H1 (cell line): ENCODE results near the gene LGALSL. TPM values are rescaled to one million over a fixed set of nuclear protein-coding genes. Genes with fewer than 3 reads are reported as not detected.

Experiments used
- CTCF ChIA-PET: fragments of 300-600 bp; sonication (Branson Sonifier 250); formaldehyde crosslinking; loops from one replicate; lab custom pipeline; 2021; ENCODE audit not compliant: partially characterized antibody; lab: Charles Lee
- POLR2A ChIA-PET: fragments of 300-600 bp; sonication (Branson Sonifier 250); formaldehyde crosslinking; loops from one replicate; lab custom pipeline; 2021; ENCODE audit warnings: inconsistent platforms; ENCODE audit not compliant: partially characterized antibody; lab: Charles Lee
- DNase-seq, 2 experiments: peaks; one replicate each; pipeline versions ENCODE4 v3.0.0 to v3.0.0-alpha.2; 2010 to 2022; ENCODE audit warnings: low spot score in 2 of 2, low read depth in 1 of 2, mixed read lengths in 1 of 2
- FAIRE-seq: peaks from 2 replicates; lab custom pipeline; 2011; peaks lifted over from hg19 to GRCh38; lab: Jason Lieb, UNC
- H2AFZ ChIP-seq: 2 replicates; pipeline ENCODE4 v1.8.1; 2012; ENCODE audit warnings: low read length, inconsistent platforms
- H2AK5ac ChIP-seq: 2 replicates; pipeline ENCODE4 v1.6.1; 2013; ENCODE audit warnings: low read depth, low read length
- H2BK120ac ChIP-seq: replicated peaks from 2 replicates; pipeline ENCODE3; 2013; ENCODE audit warnings: low read depth, low read length, inconsistent platforms
- H2BK12ac ChIP-seq: 2 replicates; pipeline ENCODE4 v1.6.1; 2013; ENCODE audit warnings: low read depth, low read length
- H2BK15ac ChIP-seq: 2 replicates; pipeline ENCODE4 v1.6.1; 2013; ENCODE audit warnings: low read length
- H2BK20ac ChIP-seq: 2 replicates; pipeline ENCODE4 v1.6.1; 2013; ENCODE audit warnings: low read length
- H2BK5ac ChIP-seq: 2 replicates; pipeline ENCODE4 v1.6.1; 2013; ENCODE audit warnings: low read depth, low read length
- H3K14ac ChIP-seq: 2 replicates; pipeline ENCODE4 v1.6.1; 2013; ENCODE audit warnings: inconsistent platforms; ENCODE audit not compliant: insufficient read length
- H3K18ac ChIP-seq: 2 replicates; pipeline ENCODE4 v1.6.1; 2013; ENCODE audit warnings: low read length; ENCODE audit errors: extremely low read depth
- H3K23ac ChIP-seq: 2 replicates; pipeline ENCODE4 v1.6.1; 2013; ENCODE audit warnings: inconsistent platforms; ENCODE audit not compliant: insufficient read length
- H3K23me2 ChIP-seq: 2 replicates; pipeline ENCODE4 v1.6.1; 2013; ENCODE audit warnings: low read depth, low read length
- H3K27ac ChIP-seq: 2 replicates; pipeline ENCODE4 v1.6.1; 2011; ENCODE audit warnings: low read depth, low read length, inconsistent platforms
- H3K27me3 ChIP-seq, 4 experiments: replicated peaks in 1 of 4; 1 replicate in 1 of 4; 2 replicates in 3 of 4; pipeline versions ENCODE4 v1.6.1 to v1.8.1; 2011 to 2013; ENCODE audit warnings: low read length in 3 of 4, mild to moderate bottlenecking in 3 of 4, inconsistent platforms in 2 of 4, mixed read lengths in 2 of 4, moderate library complexity in 1 of 4; ENCODE audit not compliant: control insufficient read depth in 3 of 4, insufficient read depth in 3 of 4; ENCODE audit errors: extremely low read depth in 1 of 4
- H3K36me3 ChIP-seq, 4 experiments: 2 replicates each; pipeline versions ENCODE4 v1.6.1 to v1.8.1; 2011 to 2013; ENCODE audit warnings: mild to moderate bottlenecking in 4 of 4, low read length in 3 of 4, moderate library complexity in 2 of 4, control low read depth in 1 of 4, inconsistent platforms in 1 of 4; ENCODE audit not compliant: insufficient read depth in 4 of 4, control insufficient read depth in 2 of 4
- H3K4ac ChIP-seq: replicated peaks from 2 replicates; pipeline ENCODE3; 2013; ENCODE audit warnings: low read length, low read depth, mixed read lengths, inconsistent platforms; ENCODE audit not compliant: insufficient read length
- H3K4me1 ChIP-seq, 4 experiments: replicated peaks in 1 of 4; 1 replicate in 1 of 4; 2 replicates in 3 of 4; pipeline versions ENCODE4 v1.6.1 to v1.8.1; 2011 to 2013; ENCODE audit warnings: low read length in 3 of 4, inconsistent platforms in 2 of 4, mixed read lengths in 1 of 4; ENCODE audit not compliant: insufficient read depth in 4 of 4, control insufficient read depth in 3 of 4
- H3K4me2 ChIP-seq, 2 experiments: 2 replicates each; pipeline versions ENCODE4 v1.6.1 to v1.8.1; 2011 to 2013; ENCODE audit warnings: low read depth in 2 of 2, low read length in 2 of 2, control low read depth in 1 of 2, inconsistent platforms in 1 of 2, mild to moderate bottlenecking in 1 of 2; ENCODE audit not compliant: insufficient read depth in 1 of 2
- H3K4me3 ChIP-seq, 4 experiments: fragments of 200-600, 300-600 bp in 1 of 4; sonication (generic), shearing (Covaris generic), sonication (Bioruptor Twin) in 1 of 4; 2 replicates each; pipeline versions ENCODE4 v1.5.1 to v1.8.1; 2011 to 2016; ENCODE audit warnings: low read length in 4 of 4, low read depth in 3 of 4, control low read depth in 2 of 4, inconsistent platforms in 2 of 4, mild to moderate bottlenecking in 2 of 4, mixed read lengths in 1 of 4, moderate library complexity in 1 of 4; ENCODE audit not compliant: insufficient read depth in 2 of 4; ENCODE audit errors: extremely low read depth in 1 of 4
- H3K56ac ChIP-seq: replicated peaks from 2 replicates; pipeline ENCODE3; 2013; ENCODE audit warnings: low read depth, mild to moderate bottlenecking, mixed read lengths, low read length, inconsistent platforms; ENCODE audit not compliant: insufficient read length
- H3K79me1 ChIP-seq: 2 replicates; pipeline ENCODE4 v1.6.1; 2013; ENCODE audit warnings: low read depth, low read length, control low read depth
- H3K79me2 ChIP-seq, 2 experiments: 2 replicates each; pipeline versions ENCODE4 v1.6.1 to v1.8.1; 2012 to 2013; ENCODE audit warnings: low read length in 2 of 2, mild to moderate bottlenecking in 2 of 2, inconsistent platforms in 1 of 2; ENCODE audit not compliant: insufficient read depth in 2 of 2, control insufficient read depth in 1 of 2
- H3K9ac ChIP-seq, 4 experiments: replicated peaks in 1 of 4; 1 replicate in 1 of 4; 2 replicates in 3 of 4; pipeline versions ENCODE4 v1.6.1 to v1.8.1; 2011 to 2013; ENCODE audit warnings: low read depth in 3 of 4, low read length in 3 of 4, control low read depth in 2 of 4, mild to moderate bottlenecking in 2 of 4, moderate library complexity in 2 of 4, inconsistent platforms in 1 of 4; ENCODE audit errors: extremely low read depth in 1 of 4
- H3K9me3 ChIP-seq, 2 experiments: 2 replicates each; pipeline versions ENCODE4 v1.6.1 to v1.8.1; 2012 to 2013; ENCODE audit warnings: mild to moderate bottlenecking in 2 of 2, moderate library complexity in 2 of 2, control low read depth in 1 of 2, inconsistent platforms in 1 of 2, low read depth in 1 of 2, low read length in 1 of 2, mixed read lengths in 1 of 2; ENCODE audit not compliant: insufficient read depth in 2 of 2
- H4K20me1 ChIP-seq, 2 experiments: replicated peaks in 1 of 2; 2 replicates each; pipeline versions ENCODE3 to v1.8.1; 2011 to 2013; ENCODE audit warnings: inconsistent platforms in 2 of 2, low read length in 2 of 2, mild to moderate bottlenecking in 1 of 2; ENCODE audit not compliant: insufficient read depth in 2 of 2, control insufficient read depth in 1 of 2
- H4K5ac ChIP-seq: 2 replicates; pipeline ENCODE4 v1.6.1; 2013; ENCODE audit warnings: low read length, low read depth, mixed read lengths, inconsistent platforms; ENCODE audit not compliant: insufficient read length
- H4K8ac ChIP-seq: 2 replicates; pipeline ENCODE4 v1.8.0; 2013; ENCODE audit warnings: mild to moderate bottlenecking, moderate library complexity, low read length, inconsistent platforms; ENCODE audit not compliant: insufficient read depth; ENCODE audit errors: extremely low read depth
- H4K91ac ChIP-seq: replicated peaks from 2 replicates; pipeline ENCODE3; 2013; ENCODE audit warnings: low read length, mixed read lengths, inconsistent platforms; ENCODE audit not compliant: insufficient read length
- BRCA1 ChIP-seq: IDR thresholded peaks from 2 replicates; pipeline ENCODE4 v1.6.1; 2012; ENCODE audit warnings: low read depth, low read length, improper control_type of control experiment
- CHD2 ChIP-seq: IDR thresholded peaks from 2 replicates; pipeline ENCODE4 v1.6.1; 2012; ENCODE audit warnings: low read length, improper control_type of control experiment
- EP300 ChIP-seq, 2 experiments: IDR thresholded peaks; 1 replicate in 1 of 2; 2 replicates in 1 of 2; pipeline ENCODE4 v1.6.1; 2011 to 2012; ENCODE audit warnings: low read depth in 2 of 2, low read length in 2 of 2, mild to moderate bottlenecking in 2 of 2, borderline replicate concordance in 1 of 2, inconsistent platforms in 1 of 2, moderate library complexity in 1 of 2
- FOSL1 ChIP-seq: IDR thresholded peaks from 2 replicates; pipeline ENCODE4 v1.6.1; 2011; ENCODE audit warnings: mild to moderate bottlenecking, low read depth, low read length, moderate library complexity; ENCODE audit not compliant: insufficient read depth
- NANOG ChIP-seq: IDR thresholded peaks from 2 replicates; pipeline ENCODE4 v1.6.1; 2011; ENCODE audit warnings: low read length, low read depth, mild to moderate bottlenecking, inconsistent platforms; ENCODE audit not compliant: insufficient read depth, poor library complexity, severe bottlenecking
- RXRA ChIP-seq: IDR thresholded peaks from 2 replicates; pipeline ENCODE4 v1.6.1; 2011; ENCODE audit warnings: low read depth, mild to moderate bottlenecking, low read length, moderate library complexity; ENCODE audit not compliant: insufficient read depth
- SAP30 ChIP-seq: fragments of 300-600 bp; sonication (generic); IDR thresholded peaks from 2 replicates; pipeline ENCODE4 v1.7.1; 2012; ENCODE audit warnings: low read length, moderate library complexity, mild to moderate bottlenecking, inconsistent platforms; ENCODE audit not compliant: insufficient read depth, insufficient replicate concordance
- SIN3A ChIP-seq, 2 experiments: IDR thresholded peaks in 1 of 2; conservative IDR thresholded peaks in 1 of 2; 2 replicates each; pipeline ENCODE4 v1.6.1; 2011 to 2012; ENCODE audit warnings: low read length in 2 of 2, improper control_type of control experiment in 1 of 2, low read depth in 1 of 2, mild to moderate bottlenecking in 1 of 2
- SIX5 ChIP-seq: IDR thresholded peaks from 2 replicates; pipeline ENCODE4 v1.6.1; 2011; ENCODE audit warnings: mild to moderate bottlenecking, low read depth, low read length
- SP2 ChIP-seq: IDR thresholded peaks from 2 replicates; pipeline ENCODE4 v1.6.1; 2012; ENCODE audit warnings: mild to moderate bottlenecking, low read length, inconsistent platforms
- SUZ12 ChIP-seq: fragments of 200-600 bp; sonication (generic); IDR thresholded peaks from 2 replicates; pipeline ENCODE4 v1.6.1; 2012; ENCODE audit warnings: mild to moderate bottlenecking, inconsistent platforms, low read length, moderate library complexity, mixed read lengths
- USF2 ChIP-seq: IDR thresholded peaks from 2 replicates; pipeline ENCODE4 v1.6.1; 2011; ENCODE audit warnings: low read length, improper control_type of control experiment
- WGBS, 2 experiments: shearing (Covaris generic) in 1 of 2; methylation state at CpG; one replicate each; pipeline versions ENCODE4 v1.1.6 to v1.1.7; 2013 to 2015; ENCODE audit warnings: low lambda C conversion rate in 2 of 2, mixed read lengths in 2 of 2, inconsistent platforms in 1 of 2, low coverage in 1 of 2, missing lambda C conversion rate in 1 of 2; ENCODE audit not compliant: insufficient replicate concordance in 2 of 2, insufficient coverage in 1 of 2, insufficient read length in 1 of 2; ENCODE audit errors: extremely low coverage in 1 of 2, missing lambda C conversion rate in 1 of 2; 5-methylcytosine and 5-hydroxymethylcytosine counted together
- polyA plus RNA-seq, 7 experiments: library from polyadenylated mRNA; depleted of rRNA in 3 of 7; stranded (reverse) in 5 of 7; unstranded in 2 of 7; fragments of >200 nt in 5 of 7; fragments of 200-250 nt in 2 of 7; gene quantifications; 1 replicate in 5 of 7; 2 replicates in 1 of 7; 4 replicates in 1 of 7; pipeline versions ENCODE4 v1.2.1 to v1.2.3, GENCODE V29; 2011 to 2013; ENCODE audit warnings: missing spikeins in 2 of 7, mixed read lengths in 2 of 7
- total RNA-seq: library from RNA; stranded (reverse); fragmentation: NEBNext Ultra II Directional; extraction: Animal tissue kit (Norgen Biotek cat#: 25700); gene quantifications from 2 replicates; pipeline ENCODE4 v1.2.1, GENCODE V29; 2021

The LGALSL gene
- total and polyA plus RNA-seq, 2 of the 8 experiments (the other 6 are each of a cell fraction or from before 2014, with no cell fraction given) = 13.6 to 32.3 TPM

DNA sequence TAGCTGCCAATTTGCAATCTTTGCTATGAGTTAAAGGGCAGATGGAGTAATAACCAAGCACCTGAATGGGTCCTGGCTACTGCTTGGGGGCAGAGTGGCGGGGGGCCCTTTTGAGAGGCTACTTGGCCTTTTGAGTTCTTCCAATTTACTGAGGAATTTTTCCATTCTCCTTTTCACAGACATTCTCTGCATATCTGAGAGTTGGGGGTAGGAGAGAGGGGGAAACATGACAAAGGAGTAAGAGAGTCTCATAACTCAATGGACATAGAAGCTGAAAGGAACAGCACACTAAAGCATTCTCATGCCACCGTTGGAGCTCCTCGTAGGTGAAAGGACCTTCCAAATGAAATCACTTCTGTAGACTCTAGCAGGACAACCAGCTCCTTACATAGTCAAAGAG, 16.1 kb downstream of the LGALSL start:
- FAIRE-seq (no peak), DNase-seq (no peak)
- H3K23me2 ChIP-seq = no peaks in the 10 kb centered on the region
- H3K4me1 ChIP-seq = peaks cover 0 to 9% (median 4%) of the 10 kb centered on the region in 4 experiments; a peak in 5 of 7 replicates
- no peak overlapping the region; a peak in 1 of 4 replicates for H3K4me2 ChIP-seq
- no peak overlapping the region for H3K9ac ChIP-seq
- H3K79me2 ChIP-seq = no peaks in the 10 kb centered on the region
- no peak overlapping the region for H2AFZ ChIP-seq
- no peak overlapping the region for H2BK120ac ChIP-seq
- H3K9me3 ChIP-seq = no peaks in the 10 kb centered on the region
- H4K8ac ChIP-seq = no peak overlapping the region
- no peak overlapping the region for H3K4ac ChIP-seq
- H2BK20ac ChIP-seq = no peak overlapping the region
- no peak overlapping the region for H3K56ac ChIP-seq
- no peaks in the 10 kb centered on the region for H3K36me3 ChIP-seq
- H3K27me3 ChIP-seq = no peaks in the 10 kb centered on the region
- H3K14ac ChIP-seq = no peak overlapping the region
- WGBS, 2 experiments = 81% methylated on average over 3 of the region's 3 CpGs; no CpG with 5 or more reads in 1 of the 2 experiments
- no peak overlapping the region for H2AK5ac ChIP-seq
- CTCF ChIA-PET = interaction anchor here (0.9 to 7.2 kb wide), 7 partner anchors 13 to 139 kb away, joined by 3 to 56 read pairs (median 6); partner anchors contain the start of gene AFTPH
- no peak overlapping the region for H3K4me3 ChIP-seq
- H3K27ac ChIP-seq = no peak overlapping the region
- no peak overlapping the region for H2BK15ac ChIP-seq
- POLR2A ChIA-PET = interaction anchor here (0.9 to 1.4 kb wide), 4 partner anchors 19 to 139 kb away, joined by 3 to 4 read pairs (median 3); no protein-coding TSS in a partner anchor
- no peak overlapping the region for H2BK12ac ChIP-seq
- no peak overlapping the region for H4K91ac ChIP-seq
- no peak overlapping the region for H2BK5ac ChIP-seq
- no peak overlapping the region for H3K18ac ChIP-seq
- H4K5ac ChIP-seq = no peak overlapping the region
- H4K20me1 ChIP-seq = no peaks in the 10 kb centered on the region
- H3K79me1 ChIP-seq = no peaks in the 10 kb centered on the region
- H3K23ac ChIP-seq = no peak overlapping the region
- TF ChIP-seq RXRA (no peak), NANOG (no peak), CHD2 (no peak), SP2 (no peak), EP300 (IDR thresholded peaks at IDR 0.05; ENCODE audit: borderline replicate concordance in 1 of 2, low read depth in 2 of 2, low read length in 2 of 2) (no peak), SIN3A (conservative IDR thresholded peaks at IDR 0.05 in 1 of 2, IDR thresholded peaks at IDR 0.05 in 1 of 2; ENCODE audit: low read depth in 1 of 2, low read length in 2 of 2) (no peak), USF2 (no peak), SUZ12 (no peak), SIX5 (no peak), SAP30 (no peak), BRCA1 (no peak), FOSL1 (no peak)
